H1 (cell line): ENCODE measurements around the gene TIMP1. TPM values are rescaled to one million over a fixed set of nuclear protein-coding genes. Genes with fewer than 3 reads are reported as not detected.

Experiments
- CTCF ChIA-PET: fragments of 300-600 bp; sonication (Branson Sonifier 250); formaldehyde crosslinking; loops from one replicate; lab custom pipeline; 2021; ENCODE audit not compliant: partially characterized antibody; lab: Charles Lee
- POLR2A ChIA-PET: fragments of 300-600 bp; sonication (Branson Sonifier 250); formaldehyde crosslinking; loops from one replicate; lab custom pipeline; 2021; ENCODE audit warnings: inconsistent platforms; ENCODE audit not compliant: partially characterized antibody; lab: Charles Lee
- DNase-seq, 2 experiments: peaks; one replicate each; pipeline versions ENCODE4 v3.0.0 to v3.0.0-alpha.2; 2010 to 2022; ENCODE audit warnings: low spot score in 2 of 2, low read depth in 1 of 2, mixed read lengths in 1 of 2
- FAIRE-seq: peaks from 2 replicates; lab custom pipeline; 2011; peaks lifted over from hg19 to GRCh38; lab: Jason Lieb, UNC
- H2AFZ ChIP-seq: 2 replicates; pipeline ENCODE4 v1.8.1; 2012; ENCODE audit warnings: low read length, inconsistent platforms
- H2AK5ac ChIP-seq: 2 replicates; pipeline ENCODE4 v1.6.1; 2013; ENCODE audit warnings: low read depth, low read length
- H2BK120ac ChIP-seq: replicated peaks from 2 replicates; pipeline ENCODE3; 2013; ENCODE audit warnings: low read depth, low read length, inconsistent platforms
- H2BK12ac ChIP-seq: 2 replicates; pipeline ENCODE4 v1.6.1; 2013; ENCODE audit warnings: low read depth, low read length
- H2BK15ac ChIP-seq: 2 replicates; pipeline ENCODE4 v1.6.1; 2013; ENCODE audit warnings: low read length
- H2BK20ac ChIP-seq: 2 replicates; pipeline ENCODE4 v1.6.1; 2013; ENCODE audit warnings: low read length
- H2BK5ac ChIP-seq: 2 replicates; pipeline ENCODE4 v1.6.1; 2013; ENCODE audit warnings: low read depth, low read length
- H3K14ac ChIP-seq: 2 replicates; pipeline ENCODE4 v1.6.1; 2013; ENCODE audit warnings: inconsistent platforms; ENCODE audit not compliant: insufficient read length
- H3K18ac ChIP-seq: 2 replicates; pipeline ENCODE4 v1.6.1; 2013; ENCODE audit warnings: low read length; ENCODE audit errors: extremely low read depth
- H3K23ac ChIP-seq: 2 replicates; pipeline ENCODE4 v1.6.1; 2013; ENCODE audit warnings: inconsistent platforms; ENCODE audit not compliant: insufficient read length
- H3K23me2 ChIP-seq: 2 replicates; pipeline ENCODE4 v1.6.1; 2013; ENCODE audit warnings: low read depth, low read length
- H3K27ac ChIP-seq: 2 replicates; pipeline ENCODE4 v1.6.1; 2011; ENCODE audit warnings: low read depth, low read length, inconsistent platforms
- H3K27me3 ChIP-seq, 4 experiments: replicated peaks in 1 of 4; 1 replicate in 1 of 4; 2 replicates in 3 of 4; pipeline versions ENCODE4 v1.6.1 to v1.8.1; 2011 to 2013; ENCODE audit warnings: low read length in 3 of 4, mild to moderate bottlenecking in 3 of 4, inconsistent platforms in 2 of 4, mixed read lengths in 2 of 4, moderate library complexity in 1 of 4; ENCODE audit not compliant: control insufficient read depth in 3 of 4, insufficient read depth in 3 of 4; ENCODE audit errors: extremely low read depth in 1 of 4
- H3K36me3 ChIP-seq, 4 experiments: 2 replicates each; pipeline versions ENCODE4 v1.6.1 to v1.8.1; 2011 to 2013; ENCODE audit warnings: mild to moderate bottlenecking in 4 of 4, low read length in 3 of 4, moderate library complexity in 2 of 4, control low read depth in 1 of 4, inconsistent platforms in 1 of 4; ENCODE audit not compliant: insufficient read depth in 4 of 4, control insufficient read depth in 2 of 4
- H3K4ac ChIP-seq: replicated peaks from 2 replicates; pipeline ENCODE3; 2013; ENCODE audit warnings: low read length, low read depth, mixed read lengths, inconsistent platforms; ENCODE audit not compliant: insufficient read length
- H3K4me1 ChIP-seq, 4 experiments: replicated peaks in 1 of 4; 1 replicate in 1 of 4; 2 replicates in 3 of 4; pipeline versions ENCODE4 v1.6.1 to v1.8.1; 2011 to 2013; ENCODE audit warnings: low read length in 3 of 4, inconsistent platforms in 2 of 4, mixed read lengths in 1 of 4; ENCODE audit not compliant: insufficient read depth in 4 of 4, control insufficient read depth in 3 of 4
- H3K4me2 ChIP-seq, 2 experiments: 2 replicates each; pipeline versions ENCODE4 v1.6.1 to v1.8.1; 2011 to 2013; ENCODE audit warnings: low read depth in 2 of 2, low read length in 2 of 2, control low read depth in 1 of 2, inconsistent platforms in 1 of 2, mild to moderate bottlenecking in 1 of 2; ENCODE audit not compliant: insufficient read depth in 1 of 2
- H3K4me3 ChIP-seq, 4 experiments: fragments of 200-600, 300-600 bp in 1 of 4; sonication (generic), shearing (Covaris generic), sonication (Bioruptor Twin) in 1 of 4; 2 replicates each; pipeline versions ENCODE4 v1.5.1 to v1.8.1; 2011 to 2016; ENCODE audit warnings: low read length in 4 of 4, low read depth in 3 of 4, control low read depth in 2 of 4, inconsistent platforms in 2 of 4, mild to moderate bottlenecking in 2 of 4, mixed read lengths in 1 of 4, moderate library complexity in 1 of 4; ENCODE audit not compliant: insufficient read depth in 2 of 4; ENCODE audit errors: extremely low read depth in 1 of 4
- H3K56ac ChIP-seq: replicated peaks from 2 replicates; pipeline ENCODE3; 2013; ENCODE audit warnings: low read depth, mild to moderate bottlenecking, mixed read lengths, low read length, inconsistent platforms; ENCODE audit not compliant: insufficient read length
- H3K79me1 ChIP-seq: 2 replicates; pipeline ENCODE4 v1.6.1; 2013; ENCODE audit warnings: low read depth, low read length, control low read depth
- H3K79me2 ChIP-seq, 2 experiments: 2 replicates each; pipeline versions ENCODE4 v1.6.1 to v1.8.1; 2012 to 2013; ENCODE audit warnings: low read length in 2 of 2, mild to moderate bottlenecking in 2 of 2, inconsistent platforms in 1 of 2; ENCODE audit not compliant: insufficient read depth in 2 of 2, control insufficient read depth in 1 of 2
- H3K9ac ChIP-seq, 4 experiments: replicated peaks in 1 of 4; 1 replicate in 1 of 4; 2 replicates in 3 of 4; pipeline versions ENCODE4 v1.6.1 to v1.8.1; 2011 to 2013; ENCODE audit warnings: low read depth in 3 of 4, low read length in 3 of 4, control low read depth in 2 of 4, mild to moderate bottlenecking in 2 of 4, moderate library complexity in 2 of 4, inconsistent platforms in 1 of 4; ENCODE audit errors: extremely low read depth in 1 of 4
- H3K9me3 ChIP-seq, 2 experiments: 2 replicates each; pipeline versions ENCODE4 v1.6.1 to v1.8.1; 2012 to 2013; ENCODE audit warnings: mild to moderate bottlenecking in 2 of 2, moderate library complexity in 2 of 2, control low read depth in 1 of 2, inconsistent platforms in 1 of 2, low read depth in 1 of 2, low read length in 1 of 2, mixed read lengths in 1 of 2; ENCODE audit not compliant: insufficient read depth in 2 of 2
- H4K20me1 ChIP-seq, 2 experiments: replicated peaks in 1 of 2; 2 replicates each; pipeline versions ENCODE3 to v1.8.1; 2011 to 2013; ENCODE audit warnings: inconsistent platforms in 2 of 2, low read length in 2 of 2, mild to moderate bottlenecking in 1 of 2; ENCODE audit not compliant: insufficient read depth in 2 of 2, control insufficient read depth in 1 of 2
- H4K5ac ChIP-seq: 2 replicates; pipeline ENCODE4 v1.6.1; 2013; ENCODE audit warnings: low read length, low read depth, mixed read lengths, inconsistent platforms; ENCODE audit not compliant: insufficient read length
- H4K8ac ChIP-seq: 2 replicates; pipeline ENCODE4 v1.8.0; 2013; ENCODE audit warnings: mild to moderate bottlenecking, moderate library complexity, low read length, inconsistent platforms; ENCODE audit not compliant: insufficient read depth; ENCODE audit errors: extremely low read depth
- H4K91ac ChIP-seq: replicated peaks from 2 replicates; pipeline ENCODE3; 2013; ENCODE audit warnings: low read length, mixed read lengths, inconsistent platforms; ENCODE audit not compliant: insufficient read length
- BCL11A ChIP-seq, 2 experiments: IDR thresholded peaks; one replicate each; pipeline ENCODE4 v1.6.1; 2011; ENCODE audit warnings: low read depth in 2 of 2, low read length in 2 of 2, mild to moderate bottlenecking in 2 of 2
- CBX5 ChIP-seq: fragments of 300-800, 300-1000 bp; sonication (generic); IDR thresholded peaks from 2 replicates; pipeline ENCODE4 v1.7.1; 2016; ENCODE audit warnings: antibody characterized with exemption, low read length, low read depth
- CEBPB ChIP-seq: IDR thresholded peaks from 2 replicates; pipeline ENCODE4 v1.6.1; 2012; ENCODE audit warnings: low read depth, low read length
- EGR1 ChIP-seq: IDR thresholded peaks from 2 replicates; pipeline ENCODE4 v1.6.1; 2011; ENCODE audit warnings: low read depth, low read length, borderline replicate concordance
- EZH2 ChIP-seq: fragments of 200-600 bp; sonication (generic); IDR thresholded peaks from 2 replicates; pipeline ENCODE4 v1.7.1; 2012; ENCODE audit warnings: low read depth, mild to moderate bottlenecking, moderate library complexity, low read length, inconsistent platforms; ENCODE audit not compliant: severe bottlenecking
- KDM4A ChIP-seq: IDR thresholded peaks from one replicate; pipeline ENCODE4 v1.7.1; 2012; ENCODE audit warnings: low read depth, mild to moderate bottlenecking, moderate library complexity, low read length, inconsistent platforms; ENCODE audit not compliant: severe bottlenecking
- MAFK ChIP-seq: IDR thresholded peaks from 2 replicates; pipeline ENCODE4 v1.6.1; 2012; ENCODE audit warnings: low read depth, mild to moderate bottlenecking, improper control_type of control experiment, low read length
- POLR2A ChIP-seq, 2 experiments: IDR thresholded peaks; 1 replicate in 1 of 2; 2 replicates in 1 of 2; pipeline ENCODE4 v1.6.1; 2011; ENCODE audit warnings: low read depth in 2 of 2, low read length in 2 of 2, mild to moderate bottlenecking in 2 of 2; ENCODE audit errors: control extremely low read depth in 1 of 2
- RAD21 ChIP-seq, 2 experiments: IDR thresholded peaks in 1 of 2; conservative IDR thresholded peaks in 1 of 2; 2 replicates each; pipeline ENCODE4 v1.6.1; 2011; ENCODE audit warnings: low read depth in 2 of 2, low read length in 2 of 2, improper control_type of control experiment in 1 of 2, inconsistent platforms in 1 of 2, mild to moderate bottlenecking in 1 of 2, moderate library complexity in 1 of 2
- RXRA ChIP-seq: IDR thresholded peaks from 2 replicates; pipeline ENCODE4 v1.6.1; 2011; ENCODE audit warnings: low read depth, mild to moderate bottlenecking, low read length, moderate library complexity; ENCODE audit not compliant: insufficient read depth
- SAP30 ChIP-seq: fragments of 300-600 bp; sonication (generic); IDR thresholded peaks from 2 replicates; pipeline ENCODE4 v1.7.1; 2012; ENCODE audit warnings: low read length, moderate library complexity, mild to moderate bottlenecking, inconsistent platforms; ENCODE audit not compliant: insufficient read depth, insufficient replicate concordance
- SUZ12 ChIP-seq: fragments of 200-600 bp; sonication (generic); IDR thresholded peaks from 2 replicates; pipeline ENCODE4 v1.6.1; 2012; ENCODE audit warnings: mild to moderate bottlenecking, inconsistent platforms, low read length, moderate library complexity, mixed read lengths
- TBP ChIP-seq: IDR thresholded peaks from 2 replicates; pipeline ENCODE4 v1.6.1; 2011; ENCODE audit warnings: low read depth, low read length, improper control_type of control experiment
- WGBS, 2 experiments: shearing (Covaris generic) in 1 of 2; methylation state at CpG; one replicate each; pipeline versions ENCODE4 v1.1.6 to v1.1.7; 2013 to 2015; ENCODE audit warnings: low lambda C conversion rate in 2 of 2, mixed read lengths in 2 of 2, inconsistent platforms in 1 of 2, low coverage in 1 of 2, missing lambda C conversion rate in 1 of 2; ENCODE audit not compliant: insufficient replicate concordance in 2 of 2, insufficient coverage in 1 of 2, insufficient read length in 1 of 2; ENCODE audit errors: extremely low coverage in 1 of 2, missing lambda C conversion rate in 1 of 2; 5-methylcytosine and 5-hydroxymethylcytosine counted together
- polyA plus RNA-seq, 7 experiments: library from polyadenylated mRNA; depleted of rRNA in 3 of 7; stranded (reverse) in 5 of 7; unstranded in 2 of 7; fragments of >200 nt in 5 of 7; fragments of 200-250 nt in 2 of 7; gene quantifications; 1 replicate in 5 of 7; 2 replicates in 1 of 7; 4 replicates in 1 of 7; pipeline versions ENCODE4 v1.2.1 to v1.2.3, GENCODE V29; 2011 to 2013; ENCODE audit warnings: missing spikeins in 2 of 7, mixed read lengths in 2 of 7
- total RNA-seq: library from RNA; stranded (reverse); fragmentation: NEBNext Ultra II Directional; extraction: Animal tissue kit (Norgen Biotek cat#: 25700); gene quantifications from 2 replicates; pipeline ENCODE4 v1.2.1, GENCODE V29; 2021
- TF ChIP-seq, protein P1 (sequence below): IDR thresholded peaks from 2 replicates; pipeline ENCODE4 v1.6.1; 2012; ENCODE audit warnings: inconsistent platforms

Gene TIMP1
- total and polyA plus RNA-seq, 2 of the 8 experiments (the other 6 are each of a cell fraction or from before 2014, with no cell fraction given): 58.6 to 142 TPM

DNA sequence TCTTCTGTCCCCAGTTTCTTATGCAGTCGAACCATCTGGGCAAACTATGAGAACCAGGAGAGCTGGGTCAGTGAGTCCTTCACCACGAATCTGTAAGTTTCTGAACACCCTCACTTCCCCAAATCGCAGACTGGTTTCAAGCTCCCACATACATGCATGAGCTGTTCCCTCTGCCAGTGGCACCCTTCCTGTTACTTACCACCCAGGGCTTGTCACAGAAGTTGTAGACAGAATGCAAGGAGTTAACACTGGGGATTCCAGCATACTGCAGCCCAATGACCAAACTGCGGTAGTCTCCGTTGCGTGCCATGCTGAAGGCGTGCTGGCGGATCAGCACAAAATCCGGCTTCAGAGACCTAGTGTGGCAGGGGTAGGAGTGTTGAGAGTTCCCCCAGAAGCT lies 22.8 kb downstream of the TIMP1 start:
- no peak overlapping the region for H2BK5ac ChIP-seq
- H3K79me1 ChIP-seq: no peaks in the 10 kb centered on the region
- no peak overlapping the region for H3K4me3 ChIP-seq
- no peak overlapping the region for H3K27ac ChIP-seq
- H3K4ac ChIP-seq: no peak overlapping the region
- DNase-seq: no peak
- H3K9me3 ChIP-seq: no peaks in the 10 kb centered on the region
- FAIRE-seq: no peak
- H3K56ac ChIP-seq: no peak overlapping the region
- no peak overlapping the region for H4K5ac ChIP-seq
- H3K4me2 ChIP-seq: no peak overlapping the region
- POLR2A ChIA-PET: interaction anchor here (1.8 kb wide), 1 partner anchor 11 kb away, joined by 4 read pairs; no protein-coding TSS in a partner anchor
- H3K79me2 ChIP-seq: no peaks in the 10 kb centered on the region
- H3K9ac ChIP-seq: no peak overlapping the region
- H4K91ac ChIP-seq: no peak overlapping the region
- no peak overlapping the region for H2AK5ac ChIP-seq
- no peaks in the 10 kb centered on the region; a peak in 1 of 8 replicates for H3K36me3 ChIP-seq
- no peaks in the 10 kb centered on the region for H4K20me1 ChIP-seq
- H2BK15ac ChIP-seq: no peak overlapping the region
- no peak overlapping the region for H2BK12ac ChIP-seq
- H4K8ac ChIP-seq: no peak overlapping the region
- H3K27me3 ChIP-seq: no peaks in the 10 kb centered on the region
- no peak overlapping the region for H2AFZ ChIP-seq
- no peak overlapping the region for H3K18ac ChIP-seq
- no peak overlapping the region for H3K23ac ChIP-seq
- 90% methylated on average over 8 of the region's 9 CpGs; no CpG with 5 or more reads in 1 of the 2 experiments for WGBS, 2 experiments
- H2BK120ac ChIP-seq: no peak overlapping the region
- CTCF ChIA-PET: interaction anchor here (0.9 to 1.3 kb wide), 3 partner anchors 23 to 202 kb away, joined by 3 to 5 read pairs (median 3); no protein-coding TSS in a partner anchor
- no peaks in the 10 kb centered on the region for H3K23me2 ChIP-seq
- H2BK20ac ChIP-seq: no peak overlapping the region
- H3K14ac ChIP-seq: no peak overlapping the region
- H3K4me1 ChIP-seq: peaks cover 0 to 8% (median 3%) of the 10 kb centered on the region in 4 experiments; a peak in 6 of 7 replicates
- TF ChIP-seq KDM4A: no peak
- TF ChIP-seq CBX5: no peak
- no peak for TF ChIP-seq RXRA
- no peak for TF ChIP-seq MAFK
- no peak for TF ChIP-seq POLR2A (IDR thresholded peaks at IDR 0.05; ENCODE audit: control extremely low read depth in 1 of 2, low read depth in 2 of 2, low read length in 2 of 2)
- no peak for TF ChIP-seq TBP
- TF ChIP-seq BCL11A (IDR thresholded peaks at IDR 0.05; ENCODE audit: low read depth in 2 of 2, low read length in 2 of 2): no peak
- TF ChIP-seq SUZ12: no peak
- no peak for TF ChIP-seq SAP30
- no peak for TF ChIP-seq EZH2
- TF ChIP-seq RAD21 (IDR thresholded peaks at IDR 0.05 in 1 of 2, conservative IDR thresholded peaks at IDR 0.05 in 1 of 2; ENCODE audit: low read depth in 2 of 2, low read length in 2 of 2): no peak
- TF ChIP-seq, protein P1, sequence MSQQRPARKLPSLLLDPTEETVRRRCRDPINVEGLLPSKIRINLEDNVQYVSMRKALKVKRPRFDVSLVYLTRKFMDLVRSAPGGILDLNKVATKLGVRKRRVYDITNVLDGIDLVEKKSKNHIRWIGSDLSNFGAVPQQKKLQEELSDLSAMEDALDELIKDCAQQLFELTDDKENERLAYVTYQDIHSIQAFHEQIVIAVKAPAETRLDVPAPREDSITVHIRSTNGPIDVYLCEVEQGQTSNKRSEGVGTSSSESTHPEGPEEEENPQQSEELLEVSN: no peak
- TF ChIP-seq EGR1: no peak
- no peak for TF ChIP-seq CEBPB
